B cell (primary cell): ENCODE measurements around the gene NHSL1.

Experiments used
- EZH2 ChIP-seq: IDR thresholded peaks from 2 replicates; pipeline ENCODE4 v1.6.1; 2012; ENCODE audit warnings: borderline replicate concordance, low read depth, mild to moderate bottlenecking, moderate library complexity, low read length; ENCODE audit not compliant: insufficient read depth, poor library complexity, severe bottlenecking
- TF ChIP-seq, protein P1 (sequence below): fragments of 200-600 bp; IDR thresholded peaks from one replicate; pipeline ENCODE4 v1.8.0; 2022; ENCODE audit warnings: antibody characterized with exemption, mild to moderate bottlenecking

DNA sequence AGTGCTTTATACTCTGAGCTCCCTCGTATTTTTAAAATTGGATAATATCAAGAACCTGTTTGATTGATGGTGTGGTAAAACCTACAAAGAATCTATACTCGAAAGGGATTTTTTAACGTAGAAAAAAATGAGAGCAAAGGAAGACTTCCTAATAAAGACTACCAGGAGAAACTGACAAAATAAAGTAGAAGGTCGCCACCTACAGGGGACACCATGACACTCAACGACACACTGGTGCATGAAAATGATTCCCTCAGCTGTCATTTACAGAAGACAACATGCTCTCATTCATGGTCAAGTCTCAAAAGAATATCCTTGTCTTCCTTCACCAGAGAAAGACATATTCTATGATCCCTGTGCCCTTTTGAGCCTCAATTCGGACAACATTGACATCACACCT is 10.1 kb upstream of the NHSL1 start:
- TF ChIP-seq EZH2 = no peak
- TF ChIP-seq, protein P1, sequence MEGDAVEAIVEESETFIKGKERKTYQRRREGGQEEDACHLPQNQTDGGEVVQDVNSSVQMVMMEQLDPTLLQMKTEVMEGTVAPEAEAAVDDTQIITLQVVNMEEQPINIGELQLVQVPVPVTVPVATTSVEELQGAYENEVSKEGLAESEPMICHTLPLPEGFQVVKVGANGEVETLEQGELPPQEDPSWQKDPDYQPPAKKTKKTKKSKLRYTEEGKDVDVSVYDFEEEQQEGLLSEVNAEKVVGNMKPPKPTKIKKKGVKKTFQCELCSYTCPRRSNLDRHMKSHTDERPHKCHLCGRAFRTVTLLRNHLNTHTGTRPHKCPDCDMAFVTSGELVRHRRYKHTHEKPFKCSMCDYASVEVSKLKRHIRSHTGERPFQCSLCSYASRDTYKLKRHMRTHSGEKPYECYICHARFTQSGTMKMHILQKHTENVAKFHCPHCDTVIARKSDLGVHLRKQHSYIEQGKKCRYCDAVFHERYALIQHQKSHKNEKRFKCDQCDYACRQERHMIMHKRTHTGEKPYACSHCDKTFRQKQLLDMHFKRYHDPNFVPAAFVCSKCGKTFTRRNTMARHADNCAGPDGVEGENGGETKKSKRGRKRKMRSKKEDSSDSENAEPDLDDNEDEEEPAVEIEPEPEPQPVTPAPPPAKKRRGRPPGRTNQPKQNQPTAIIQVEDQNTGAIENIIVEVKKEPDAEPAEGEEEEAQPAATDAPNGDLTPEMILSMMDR = peak; percentile 44
